K562 (cell line): Measurements from ENCODE around the gene ZNF655. TPM values are rescaled to one million over a fixed set of nuclear protein-coding genes. Genes with fewer than 3 reads are reported as not detected.

Experiments
- ATAC-seq: fragments of 200-7000 bp; cut with Tn5 transposase; 3 replicates; pipeline ENCODE4 v1.9.1; 2020; ENCODE audit warnings: moderate library complexity
- BruUV-seq: library from RNA; stranded (reverse); fragments of 400-500 nt; replicated peaks from 2 replicates; lab custom pipeline; 2021; lab: Mats Ljungman, UMichigan
- CTCF ChIA-PET: fragments of 300-600 bp; formaldehyde crosslinking; extraction: SDS; loops from one replicate; lab custom pipeline; 2021; ENCODE audit warnings: low intra/inter-chr PET ratio; lab: Yijun Ruan, JAX
- POLR2A ChIA-PET: fragments of 300-600, 350-650 bp; sonication (Branson Sonifier 250); formaldehyde crosslinking; extraction: SDS; loops from one replicate; lab custom pipeline; 2021; ENCODE audit warnings: antibody characterized with exemption, inconsistent platforms; lab: Yijun Ruan, JAX
- DNase-seq, 4 experiments: peaks; one replicate each; pipeline versions ENCODE4 v3.0.0 to v3.0.0-alpha.2; 2011 to 2018; ENCODE audit warnings: low spot score in 3 of 4, mixed read lengths in 3 of 4; ENCODE audit errors: extremely low read depth in 1 of 4
- FAIRE-seq: peaks from 2 replicates; lab custom pipeline; 2011; peaks lifted over from hg19 to GRCh38; lab: Jason Lieb, UNC
- H2AFZ ChIP-seq: 2 replicates; pipeline ENCODE4 v1.6.0; 2011; ENCODE audit warnings: low read depth, low read length, control low read depth, inconsistent platforms
- H3K27ac ChIP-seq: fragments of 200-600 bp; 3 replicates; pipeline ENCODE4 v1.8.0; 2011; ENCODE audit warnings: low read depth, mild to moderate bottlenecking, control low read depth, inconsistent platforms, low read length, moderate library complexity, mixed read lengths; ENCODE audit errors: extremely low read depth
- H3K27me3 ChIP-seq, 2 experiments: fragments of 300-600 bp in 1 of 2; 2 replicates in 1 of 2; 3 replicates in 1 of 2; pipeline versions ENCODE4 v1.6.0 to v1.8.0; 2011; ENCODE audit warnings: inconsistent platforms in 2 of 2, low read length in 2 of 2, mild to moderate bottlenecking in 1 of 2, mixed read lengths in 1 of 2, moderate library complexity in 1 of 2; ENCODE audit not compliant: control insufficient read depth in 2 of 2, insufficient read depth in 2 of 2
- H3K36me3 ChIP-seq: fragments of 300-600 bp; 3 replicates; pipeline ENCODE4 v1.8.0; 2011; ENCODE audit warnings: mild to moderate bottlenecking, low read length, inconsistent platforms; ENCODE audit not compliant: control insufficient read depth, insufficient read depth
- H3K4me1 ChIP-seq, 2 experiments: fragments of 200-600 bp in 1 of 2; replicated peaks in 1 of 2; 2 replicates in 1 of 2; 3 replicates in 1 of 2; pipeline versions ENCODE4 v1.5.1 to v1.8.0; 2011; ENCODE audit warnings: inconsistent platforms in 2 of 2, low read length in 2 of 2, mild to moderate bottlenecking in 1 of 2, mixed read lengths in 1 of 2, moderate library complexity in 1 of 2; ENCODE audit not compliant: control insufficient read depth in 2 of 2, insufficient read depth in 2 of 2
- H3K4me2 ChIP-seq: 2 replicates; pipeline ENCODE4 v1.6.1; 2011; ENCODE audit warnings: low read length, control low read depth, inconsistent platforms, mixed read lengths; ENCODE audit not compliant: insufficient read depth
- H3K4me3 ChIP-seq: fragments of 200-600 bp; sonication (generic), shearing (Covaris generic); 2 replicates; pipeline ENCODE4 v1.5.1; 2016; ENCODE audit warnings: control low read depth, inconsistent platforms
- H3K79me2 ChIP-seq: fragments of 200-600 bp; 3 replicates; pipeline ENCODE4 v1.8.0; 2011; ENCODE audit warnings: low read length, inconsistent platforms; ENCODE audit not compliant: control insufficient read depth, insufficient read depth
- H3K9ac ChIP-seq, 2 experiments: 2 replicates each; pipeline versions ENCODE4 v1.6.0 to v1.6.1; 2011; ENCODE audit warnings: low read depth in 2 of 2, low read length in 2 of 2, control low read depth in 1 of 2, inconsistent platforms in 1 of 2, mild to moderate bottlenecking in 1 of 2, mixed read lengths in 1 of 2; ENCODE audit not compliant: insufficient read depth in 1 of 2
- H3K9me1 ChIP-seq: one replicate; pipeline ENCODE4 v1.6.0; 2011; ENCODE audit warnings: inconsistent platforms, mild to moderate bottlenecking, low read length, moderate library complexity; ENCODE audit not compliant: control insufficient read depth, insufficient read depth
- H3K9me3 ChIP-seq: replicated peaks from 2 replicates; pipeline ENCODE4 v1.5.1; 2011; ENCODE audit warnings: low read depth, low read length, inconsistent platforms; ENCODE audit not compliant: control insufficient read depth, insufficient read depth
- H4K20me1 ChIP-seq: replicated peaks from 2 replicates; pipeline ENCODE4 v1.6.1; 2011; ENCODE audit warnings: low read length, inconsistent platforms, mixed read lengths; ENCODE audit not compliant: control insufficient read depth, insufficient read depth
- BRCA1 ChIP-seq, 2 experiments: fragments of 450-650 bp in 1 of 2; sonication (generic) in 1 of 2; formaldehyde crosslinking in 1 of 2; IDR thresholded peaks; 2 replicates each; pipeline versions ENCODE4 v1.5.0 to v1.6.1; 2017 to 2020; ENCODE audit warnings: mild to moderate bottlenecking in 1 of 2, missing genetic modification reagents in 1 of 2
- CHD2 ChIP-seq: IDR thresholded peaks from 2 replicates; pipeline ENCODE4 v1.6.1; 2011; ENCODE audit warnings: low read depth, low read length
- DMBX1 ChIP-seq: fragments of 250-450 bp; sonication (Bioruptor Pico); IDR thresholded peaks from 2 replicates; pipeline ENCODE4 v1.8.0; 2022; ENCODE audit warnings: inconsistent platforms, mild to moderate bottlenecking, moderate library complexity, borderline replicate concordance
- ESRRA ChIP-seq: fragments of 450-650 bp; IDR thresholded peaks from 2 replicates; pipeline ENCODE4 v1.6.1; 2014; ENCODE audit warnings: low read depth, mild to moderate bottlenecking, moderate library complexity, borderline replicate concordance
- HDGF ChIP-seq: fragments of 450-650 bp; IDR thresholded peaks from 2 replicates; pipeline ENCODE4 v1.6.1; 2016
- IRF2 ChIP-seq: sonication (generic); formaldehyde crosslinking; IDR thresholded peaks from 2 replicates; pipeline ENCODE4 v1.8.1; 2022; ENCODE audit warnings: mild to moderate bottlenecking, missing genetic modification reagents
- NR2C2 ChIP-seq, 2 experiments: fragments of 200-800 bp in 1 of 2; sonication (Bioruptor generic) in 1 of 2; sonication (generic) in 1 of 2; formaldehyde crosslinking in 1 of 2; IDR thresholded peaks; 2 replicates each; pipeline versions ENCODE4 v1.6.1 to v1.8.0; 2016 to 2022; ENCODE audit warnings: mild to moderate bottlenecking in 1 of 2, missing compliant biosample characterization in 1 of 2, missing genetic modification characterization in 1 of 2, missing genetic modification reagents in 1 of 2
- POLR2H ChIP-seq: IDR thresholded peaks from 2 replicates; pipeline ENCODE4 v1.6.1; 2016; ENCODE audit warnings: missing genetic modification characterization, low read depth, mild to moderate bottlenecking, control low read depth, missing compliant biosample characterization, moderate library complexity
- PURB ChIP-seq: sonication (generic); formaldehyde crosslinking; IDR thresholded peaks from 2 replicates; pipeline ENCODE4 v1.9.0; 2021; ENCODE audit warnings: low read depth, mild to moderate bottlenecking, missing genetic modification reagents
- SRSF9 ChIP-seq: fragments of 200-400 bp; formaldehyde crosslinking; IDR thresholded peaks from 2 replicates; pipeline ENCODE4 v1.6.1; 2017; ENCODE audit warnings: low read depth, low read length, borderline replicate concordance
- TCF7 ChIP-seq: sonication (generic); IDR thresholded peaks from 2 replicates; pipeline ENCODE4 v1.6.1; 2016; ENCODE audit warnings: antibody characterized with exemption, borderline replicate concordance
- VEZF1 ChIP-seq: fragments of 200-800 bp; sonication (Bioruptor generic); IDR thresholded peaks from 2 replicates; pipeline ENCODE4 v1.6.1; 2017; ENCODE audit warnings: missing genetic modification characterization, missing compliant biosample characterization
- ZBTB8A ChIP-seq: fragments of 450-650 bp; IDR thresholded peaks from 2 replicates; pipeline ENCODE4 v1.6.1; 2018; ENCODE audit warnings: mild to moderate bottlenecking, moderate library complexity; ENCODE audit not compliant: partially characterized antibody
- ZC3H8 ChIP-seq: fragments of 450-650 bp; IDR thresholded peaks from 2 replicates; pipeline ENCODE4 v1.6.1; 2017
- ZNF165 ChIP-seq: fragments of 250-450 bp; sonication (Bioruptor Pico); IDR thresholded peaks from 2 replicates; pipeline ENCODE4 v1.4.0; 2020; ENCODE audit warnings: borderline replicate concordance
- ZNF232 ChIP-seq: sonication (generic); formaldehyde crosslinking; IDR thresholded peaks from 2 replicates; pipeline ENCODE4 v1.8.0; 2022; ENCODE audit warnings: mild to moderate bottlenecking, missing genetic modification reagents
- ZNF766 ChIP-seq: fragments of 200-800 bp; sonication (Bioruptor generic); conservative IDR thresholded peaks from 2 replicates; pipeline ENCODE4 v1.6.1; 2016; ENCODE audit warnings: missing genetic modification characterization, missing compliant biosample characterization
- WGBS: fragments of 100-300 bp; shearing (Covaris generic); methylation state at CpG from one replicate; pipeline ENCODE4 v1.1.6; 2016; ENCODE audit warnings: low coverage, mixed read lengths; ENCODE audit not compliant: insufficient coverage; ENCODE audit errors: missing lambda C conversion rate; 5-methylcytosine and 5-hydroxymethylcytosine counted together
- in situ Hi-C: fragments of 300-500 bp; cut with MboI; formaldehyde crosslinking; loops from 4 replicates; pipeline ENCODE4 v1.15.0; 2018; ENCODE audit warnings: inconsistent platforms, mixed read lengths
- intact Hi-C: fragments of 100-400 bp; cut with micrococcal nuclease; formaldehyde crosslinking; loops from 2 replicates; pipeline ENCODE4 v1.14.2; 2022
- polyA plus RNA-seq, 8 experiments: library from polyadenylated mRNA; depleted of rRNA in 4 of 8; stranded (reverse) in 5 of 8; unstranded in 3 of 8; fragments of >200 nt; fragmentation: Nextera tagmentation in 2 of 8; fragmentation: Illumina TruSeq in 1 of 8; extraction: Ambion mirVana in 2 of 8; extraction: Trizol in 1 of 8; gene quantifications; 2 replicates each; pipeline versions ENCODE4 v1.2.1 to v1.2.3, GENCODE V29; 2011 to 2014; ENCODE audit warnings: inconsistent platforms in 1 of 8, missing spikeins in 1 of 8
- total RNA-seq, 7 experiments: library from RNA; depleted of rRNA in 6 of 7; stranded (reverse); fragments of >200 nt in 6 of 7; fragmentation: Illumina TruSeq in 2 of 7; extraction: Trizol in 2 of 7; gene quantifications; 2 replicates each; pipeline versions ENCODE4 v1.2.1 to v1.2.3, GENCODE V29; 2011 to 2021; ENCODE audit warnings: low replicate concordance in 1 of 7
- TF ChIP-seq, protein P1 (sequence below): fragments of 250-450 bp; sonication (Bioruptor Pico); IDR thresholded peaks from 2 replicates; pipeline ENCODE4 v1.8.0; 2022; ENCODE audit warnings: moderate library complexity, mild to moderate bottlenecking, inconsistent platforms
- TF ChIP-seq, protein P2 (sequence below): fragments of 450-650 bp; conservative IDR thresholded peaks from 2 replicates; pipeline ENCODE4 v1.6.1; 2016; ENCODE audit warnings: missing genetic modification characterization, low read depth, mild to moderate bottlenecking, control low read depth, missing compliant biosample characterization

Gene ZNF655
- total and polyA plus RNA-seq, 9 of the 15 experiments (the other 6 are each of a cell fraction or from before 2014, with no cell fraction given), result 25.7 to 130 (median 95.2) TPM

GRCh38 chr7:99622596-99622995, 64.2 kb downstream of the ZNF655 start (continued):
- no peak for TF ChIP-seq DMBX1
- TF ChIP-seq ZNF766, result no peak
- no peak for TF ChIP-seq ZNF232
- TF ChIP-seq ESRRA, result no peak
- no peak for TF ChIP-seq ZNF165

DNA sequence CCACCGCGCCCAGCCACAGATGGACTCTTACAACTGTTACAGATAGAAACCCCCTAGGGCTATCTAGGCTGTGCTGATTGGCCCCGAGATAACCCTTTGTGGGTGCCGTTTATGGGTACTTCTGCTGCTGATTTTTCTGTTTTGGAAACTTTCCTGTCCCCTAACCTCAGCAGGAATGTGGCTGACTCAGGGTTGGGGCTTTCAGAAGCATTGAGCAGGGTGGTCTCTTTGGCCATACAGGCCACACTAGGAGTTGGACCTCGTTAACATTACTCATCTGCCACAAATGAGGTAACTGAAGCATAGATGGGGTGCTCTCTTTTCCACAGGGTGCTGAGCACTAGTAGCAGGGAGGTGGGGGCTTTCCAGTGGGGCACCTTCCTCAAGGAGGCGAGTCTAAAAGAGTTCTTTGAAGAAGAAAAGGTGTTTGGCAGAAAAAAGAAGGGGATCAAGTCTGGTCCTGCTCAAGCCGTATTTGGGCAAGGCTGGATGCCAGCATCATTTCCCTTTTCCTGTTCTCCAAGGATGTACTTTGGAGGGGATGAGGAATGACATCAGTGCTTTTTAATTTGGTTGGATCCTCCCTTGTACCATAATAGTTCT, 64.8 kb downstream of the ZNF655 start:
- Histone ChIP-seq H2AFZ (no peak overlapping the region), H4K20me1 (peaks cover 11% of the 10 kb centered on the region; the same call in 1 of the 2 replicates), H3K79me2 (peaks cover 2% of the 10 kb centered on the region; the same call in 2 of the 3 replicates), H3K9me1 (no peaks in the 10 kb centered on the region), H3K4me2 (no peak overlapping the region), H3K4me3 (no peak overlapping the region), H3K9ac (no peak overlapping the region), H3K27me3 (no peaks in the 10 kb centered on the region), H3K36me3 (peaks cover 98% of the 10 kb centered on the region), H3K9me3 (no peaks in the 10 kb centered on the region), H3K27ac (no peak overlapping the region), H3K4me1 (peaks cover 0 to 6% of the 10 kb centered on the region in 2 experiments; a peak in 2 of 5 replicates)
- POLR2A ChIA-PET, result interaction anchor here (0.6 kb wide), 1 partner anchor 100 kb away, joined by 4 read pairs; no protein-coding TSS in a partner anchor
- FAIRE-seq (peak; percentile 11), DNase-seq (no peak), ATAC-seq (no peak)
- BruUV-seq, result no TSS peak
- CTCF ChIA-PET, result no interaction called here
- in situ Hi-C loops (no loop called here), intact Hi-C loops (no loop called here)
- 69% methylated on average over 7 of the region's 7 CpGs for WGBS
- TF ChIP-seq POLR2H (tag) (no peak), NR2C2 (CRISPR knock-in tag; IDR thresholded peaks at IDR 0.05) (no peak), NR2C2 (tag; IDR thresholded peaks at IDR 0.05) (no peak), VEZF1 (CRISPR knock-in tag) (no peak), TCF7 (no peak), SRSF9 (no peak), IRF2 (CRISPR knock-in tag) (no peak), BRCA1 (IDR thresholded peaks at IDR 0.05) (no peak), BRCA1 (CRISPR knock-in tag; IDR thresholded peaks at IDR 0.05) (no peak), HDGF (no peak), PURB (CRISPR knock-in tag) (no peak), ZBTB8A (no peak), ZC3H8 (no peak), CHD2 (no peak)
- TF ChIP-seq, protein P1, sequence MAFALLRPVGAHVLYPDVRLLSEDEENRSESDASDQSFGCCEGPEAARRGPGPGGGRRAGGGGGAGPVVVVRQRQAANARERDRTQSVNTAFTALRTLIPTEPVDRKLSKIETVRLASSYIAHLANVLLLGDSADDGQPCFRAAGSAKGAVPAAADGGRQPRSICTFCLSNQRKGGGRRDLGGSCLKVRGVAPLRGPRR (CRISPR knock-in tag), result no peak
- TF ChIP-seq, protein P2, sequence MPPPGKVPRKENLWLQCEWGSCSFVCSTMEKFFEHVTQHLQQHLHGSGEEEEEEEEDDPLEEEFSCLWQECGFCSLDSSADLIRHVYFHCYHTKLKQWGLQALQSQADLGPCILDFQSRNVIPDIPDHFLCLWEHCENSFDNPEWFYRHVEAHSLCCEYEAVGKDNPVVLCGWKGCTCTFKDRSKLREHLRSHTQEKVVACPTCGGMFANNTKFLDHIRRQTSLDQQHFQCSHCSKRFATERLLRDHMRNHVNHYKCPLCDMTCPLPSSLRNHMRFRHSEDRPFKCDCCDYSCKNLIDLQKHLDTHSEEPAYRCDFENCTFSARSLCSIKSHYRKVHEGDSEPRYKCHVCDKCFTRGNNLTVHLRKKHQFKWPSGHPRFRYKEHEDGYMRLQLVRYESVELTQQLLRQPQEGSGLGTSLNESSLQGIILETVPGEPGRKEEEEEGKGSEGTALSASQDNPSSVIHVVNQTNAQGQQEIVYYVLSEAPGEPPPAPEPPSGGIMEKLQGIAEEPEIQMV (tag), result no peak
